ENCODE measurements around the gene DENND2D. TPM values are rescaled to one million over a fixed set of nuclear protein-coding genes. Genes with fewer than 3 reads are reported as not detected.

DENND2D gene
- total and polyA plus RNA-seq, 2 donors (not counting 3 experiments of a cell fraction or from before 2014, with no cell fraction given), result 0.41 to 1.00 TPM

DNA sequence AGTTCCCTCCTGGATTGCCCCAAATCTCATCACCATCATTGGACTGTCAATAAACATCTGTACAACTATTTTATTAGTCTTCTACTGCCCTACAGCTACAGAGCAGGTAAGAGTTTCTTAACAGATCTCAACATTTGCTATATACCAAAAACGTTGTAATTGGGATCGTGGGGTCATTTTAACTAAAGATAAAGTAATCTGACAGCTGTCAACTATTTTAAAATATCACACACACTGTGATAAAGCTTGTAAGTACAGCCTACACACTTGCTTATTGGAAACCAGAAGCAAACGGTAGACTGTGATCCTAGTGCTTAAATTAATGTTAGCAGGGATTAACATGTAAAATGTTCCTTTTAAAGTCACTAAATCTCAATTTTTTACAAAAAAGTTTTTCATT is 52.5 kb downstream of the DENND2D start:
- no peak overlapping the region for H3K9ac ChIP-seq (replicated peaks; ENCODE audit: extremely low read depth, insufficient read depth, low read length)

More for the DNA sequence above, 52.5 kb downstream of the DENND2D start:
- Histone ChIP-seq H3K4me1 (ENCODE audit: control insufficient read depth, extremely low read depth, insufficient read depth, low read length) (peaks cover 3% of the 10 kb centered on the region), H3K27me3 (ENCODE audit: control insufficient read depth in 2 of 2, insufficient read depth in 2 of 2, low read length in 2 of 2) (no peaks in the 10 kb centered on the region), H3K79me2 (ENCODE audit: control insufficient read depth, insufficient read depth, low read length) (peaks cover 62% of the 10 kb centered on the region), H4K20me1 (replicated peaks; ENCODE audit: control insufficient read depth, extremely low read depth, insufficient read depth, low read length) (peaks cover 2% of the 10 kb centered on the region), H3K4me2 (ENCODE audit: insufficient read depth, low read length) (no peak overlapping the region), H3K36me3 (ENCODE audit: control insufficient read depth in 2 of 2, extremely low read depth in 1 of 2, insufficient read depth in 2 of 2, low read length in 2 of 2) (peaks cover 3 to 4% of the 10 kb centered on the region in 2 experiments), H3K9me3 (replicated peaks; ENCODE audit: control insufficient read depth, insufficient read depth, low read length) (no peaks in the 10 kb centered on the region), H3K4me3 (replicated peaks in 1 of 3; ENCODE audit: insufficient read depth in 1 of 3, low read depth in 1 of 3, low read length in 3 of 3) (no peak overlapping the region), H3K27ac (ENCODE audit: insufficient read depth, low read depth, low read length) (no peak overlapping the region), H2AFZ (ENCODE audit: low read depth, low read length) (no peak overlapping the region), H3K9me1 (replicated peaks; ENCODE audit: control insufficient read depth, extremely low read depth, insufficient read depth, low read length) (no peaks in the 10 kb centered on the region)
- ChIA-PET CTCF (no interaction called here), POLR2A (interaction anchor here (0.5 kb wide), 1 partner anchor 11 kb away, joined by 3 read pairs; no protein-coding TSS in a partner anchor)
- FAIRE-seq (no peak), DNase-seq (ENCODE audit: low read depth, low spot score) (no peak)
- BruUV-seq (replicated peaks), result no TSS peak
- TF ChIP-seq EZH2 (IDR thresholded peaks at IDR 0.05; ENCODE audit: borderline replicate concordance, low read depth, low read length, severe bottlenecking) (no peak), JUN (IDR thresholded peaks at IDR 0.05; ENCODE audit: borderline replicate concordance, insufficient read depth, insufficient read length, low read depth) (no peak), MYC (IDR thresholded peaks at IDR 0.05; ENCODE audit: low read depth, low read length) (no peak), GATA2 (IDR thresholded peaks at IDR 0.05; ENCODE audit: insufficient read depth, insufficient read length, low read depth, low read length) (no peak), POLR2A (IDR thresholded peaks at IDR 0.05; ENCODE audit: low read depth, low read length) (no peak), POLR2AphosphoS5 (IDR thresholded peaks at IDR 0.05; ENCODE audit: insufficient read depth, low read depth, low read length) (no peak), FOS (IDR thresholded peaks at IDR 0.05; ENCODE audit: borderline replicate concordance, insufficient read depth, low read length) (no peak)
- TF ChIP-seq, protein P1, sequence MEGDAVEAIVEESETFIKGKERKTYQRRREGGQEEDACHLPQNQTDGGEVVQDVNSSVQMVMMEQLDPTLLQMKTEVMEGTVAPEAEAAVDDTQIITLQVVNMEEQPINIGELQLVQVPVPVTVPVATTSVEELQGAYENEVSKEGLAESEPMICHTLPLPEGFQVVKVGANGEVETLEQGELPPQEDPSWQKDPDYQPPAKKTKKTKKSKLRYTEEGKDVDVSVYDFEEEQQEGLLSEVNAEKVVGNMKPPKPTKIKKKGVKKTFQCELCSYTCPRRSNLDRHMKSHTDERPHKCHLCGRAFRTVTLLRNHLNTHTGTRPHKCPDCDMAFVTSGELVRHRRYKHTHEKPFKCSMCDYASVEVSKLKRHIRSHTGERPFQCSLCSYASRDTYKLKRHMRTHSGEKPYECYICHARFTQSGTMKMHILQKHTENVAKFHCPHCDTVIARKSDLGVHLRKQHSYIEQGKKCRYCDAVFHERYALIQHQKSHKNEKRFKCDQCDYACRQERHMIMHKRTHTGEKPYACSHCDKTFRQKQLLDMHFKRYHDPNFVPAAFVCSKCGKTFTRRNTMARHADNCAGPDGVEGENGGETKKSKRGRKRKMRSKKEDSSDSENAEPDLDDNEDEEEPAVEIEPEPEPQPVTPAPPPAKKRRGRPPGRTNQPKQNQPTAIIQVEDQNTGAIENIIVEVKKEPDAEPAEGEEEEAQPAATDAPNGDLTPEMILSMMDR (IDR thresholded peaks at IDR 0.05; ENCODE audit: extremely low read depth in 1 of 2, insufficient read depth in 1 of 2, low read depth in 1 of 2, low read length in 2 of 2), result no peak
- TF ChIP-seq, protein P2, sequence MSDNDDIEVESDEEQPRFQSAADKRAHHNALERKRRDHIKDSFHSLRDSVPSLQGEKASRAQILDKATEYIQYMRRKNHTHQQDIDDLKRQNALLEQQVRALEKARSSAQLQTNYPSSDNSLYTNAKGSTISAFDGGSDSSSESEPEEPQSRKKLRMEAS (IDR thresholded peaks at IDR 0.05; ENCODE audit: insufficient read depth, insufficient read length), result no peak
- intact Hi-C loops (cut with micrococcal nuclease), result loop anchor here (1.0 kb wide), 1 partner anchor 8 kb away; the partner anchor contains the start of genes CEPT1 and DRAM2
- dilution Hi-C loops (cut with MboI; ENCODE audit: extremely low pct_ligation_motif_present, low sequenced_read_pairs), result no loop called here

Measured in endothelial cell of umbilical vein (primary cell).